Daoy (cell line): Measurements from ENCODE around the gene DNAJC25. TPM values are rescaled to one million over a fixed set of nuclear protein-coding genes. Genes with fewer than 3 reads are reported as not detected.
"Not testable (repeated sequence)": the region's sequence is repeated elsewhere in the genome, so short reads cannot be mapped to it uniquely, and the experiment has no call there.

Source experiments
- DNase-seq: peaks from one replicate; pipeline ENCODE4 v3.0.0-alpha.2; 2015; ENCODE audit warnings: low read depth
- total RNA-seq: library from RNA; depleted of rRNA; stranded (reverse); fragments of >200 nt; shearing (Covaris generic); gene quantifications from 2 replicates; pipeline ENCODE4 v1.2.3, GENCODE V29; 2014; rRNA removed

Gene DNAJC25
- total RNA-seq: 19.5 and 22.5 TPM in 2 replicates

- peak; percentile 100 for DNase-seq
These were observed at the start of gene DNAJC25 for GRCh38 chr9:111631214-111631971. Gene DNAJC25 (plus strand): TSS chr9:111631334. CDS start chr9:111631408, 74 bp downstream.

- DNase-seq: peak; percentile 58
These were observed 48.2 kb upstream of the DNAJC25 start for GRCh38 chr9:111582888-111583287.

- no peak for DNase-seq
These were observed 44.8 kb upstream of the DNAJC25 start for GRCh38 chr9:111586378-111586777.

GRCh38 chr9:111588846-111589245, 42.3 kb upstream of the DNAJC25 start:
- DNase-seq: no peak

- peak; percentile 74 for DNase-seq
These were observed 33.0 kb upstream of the DNAJC25 start for GRCh38 chr9:111597852-111598732.

GRCh38 chr9:111598733-111599091, 32.4 kb upstream of the DNAJC25 start:
- DNase-seq: peak; percentile 35

- DNase-seq: peak; percentile 93
These were observed 31.8 kb upstream of the DNAJC25 start, which contains the start of gene PTGR1 for GRCh38 chr9:111599092-111599954. Gene PTGR1 (minus strand): TSS chr9:111599647. CDS start chr9:111597422, 2,225 bp downstream.

GRCh38 chr9:111599955-111600343, 31.2 kb upstream of the DNAJC25 start:
- DNase-seq: no peak

- DNase-seq: peak; percentile 69
These were observed 29.7 kb upstream of the DNAJC25 start for GRCh38 chr9:111601237-111602018.

- DNase-seq: no peak
These were observed 28.1 kb upstream of the DNAJC25 start for GRCh38 chr9:111603041-111603440.

- DNase-seq: no peak
These were observed 27.0 kb upstream of the DNAJC25 start for GRCh38 chr9:111604054-111604615.

- DNase-seq: no peak
These were observed 26.0 kb upstream of the DNAJC25 start for GRCh38 chr9:111605041-111605559.

- DNase-seq: no peak
These were observed 21.0 kb upstream of the DNAJC25 start for GRCh38 chr9:111610149-111610548.

- DNase-seq: no peak
These were observed 20.3 kb upstream of the DNAJC25 start for GRCh38 chr9:111610845-111611244.

- DNase-seq: no peak
These were observed 17.6 kb upstream of the DNAJC25 start for GRCh38 chr9:111613436-111614040.

GRCh38 chr9:111615928-111616327, 15.2 kb upstream of the DNAJC25 start:
- no peak for DNase-seq

- DNase-seq: not testable (repeated sequence)
These were observed 13.8 kb upstream of the DNAJC25 start for GRCh38 chr9:111617349-111617748.

- peak; percentile 37 for DNase-seq
These were observed 9.1 kb upstream of the DNAJC25 start for GRCh38 chr9:111621895-111622480.

- peak; percentile 75 for DNase-seq
These were observed 8.5 kb upstream of the DNAJC25 start for GRCh38 chr9:111622626-111623025.
